ENCODE measurements around the gene TTC7B.

DNA sequence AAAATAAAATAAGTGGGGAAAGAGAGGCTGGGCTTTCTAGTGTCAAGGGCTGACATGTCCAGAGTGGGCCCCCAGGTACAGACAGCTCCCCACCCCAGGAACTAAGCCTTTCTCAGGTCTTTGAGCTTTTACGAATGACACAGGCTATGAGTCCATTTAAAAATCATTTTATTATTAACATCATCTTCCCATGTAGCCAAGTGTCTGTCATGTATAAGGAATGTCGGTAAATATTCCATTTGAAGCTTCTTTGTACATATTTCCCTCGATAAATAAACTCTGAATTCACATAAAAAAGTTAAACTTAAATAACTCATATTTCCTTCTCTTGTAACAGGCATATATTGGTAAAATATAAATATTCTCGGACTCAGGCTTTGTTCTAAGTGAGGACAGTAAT, 275.8 kb downstream of the TTC7B start:
- TF ChIP-seq, protein P1, sequence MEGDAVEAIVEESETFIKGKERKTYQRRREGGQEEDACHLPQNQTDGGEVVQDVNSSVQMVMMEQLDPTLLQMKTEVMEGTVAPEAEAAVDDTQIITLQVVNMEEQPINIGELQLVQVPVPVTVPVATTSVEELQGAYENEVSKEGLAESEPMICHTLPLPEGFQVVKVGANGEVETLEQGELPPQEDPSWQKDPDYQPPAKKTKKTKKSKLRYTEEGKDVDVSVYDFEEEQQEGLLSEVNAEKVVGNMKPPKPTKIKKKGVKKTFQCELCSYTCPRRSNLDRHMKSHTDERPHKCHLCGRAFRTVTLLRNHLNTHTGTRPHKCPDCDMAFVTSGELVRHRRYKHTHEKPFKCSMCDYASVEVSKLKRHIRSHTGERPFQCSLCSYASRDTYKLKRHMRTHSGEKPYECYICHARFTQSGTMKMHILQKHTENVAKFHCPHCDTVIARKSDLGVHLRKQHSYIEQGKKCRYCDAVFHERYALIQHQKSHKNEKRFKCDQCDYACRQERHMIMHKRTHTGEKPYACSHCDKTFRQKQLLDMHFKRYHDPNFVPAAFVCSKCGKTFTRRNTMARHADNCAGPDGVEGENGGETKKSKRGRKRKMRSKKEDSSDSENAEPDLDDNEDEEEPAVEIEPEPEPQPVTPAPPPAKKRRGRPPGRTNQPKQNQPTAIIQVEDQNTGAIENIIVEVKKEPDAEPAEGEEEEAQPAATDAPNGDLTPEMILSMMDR (IDR thresholded peaks at IDR 0.05) = no peak
- no peak for TF ChIP-seq EZH2 (IDR thresholded peaks at IDR 0.05; ENCODE audit: borderline replicate concordance, insufficient read depth, low read depth, low read length, poor library complexity, severe bottlenecking)
